Renal cortical epithelial cell (primary cell): ENCODE data around the gene TIAM2. TPM values are rescaled to one million over a fixed set of nuclear protein-coding genes. Genes with fewer than 3 reads are reported as not detected.

Source experiments
- DNase-seq: peaks from one replicate; pipeline ENCODE4 v3.0.0-alpha.2; 2011; ENCODE audit warnings: low read depth
- total RNA-seq: library from RNA; depleted of rRNA; stranded (reverse); fragments of >200 nt; gene quantifications from 2 replicates; pipeline ENCODE4 v1.2.3, GENCODE V29; 2014

TIAM2 gene
- total RNA-seq, 1 donor from 2014 or later = 10.8 TPM

DNA sequence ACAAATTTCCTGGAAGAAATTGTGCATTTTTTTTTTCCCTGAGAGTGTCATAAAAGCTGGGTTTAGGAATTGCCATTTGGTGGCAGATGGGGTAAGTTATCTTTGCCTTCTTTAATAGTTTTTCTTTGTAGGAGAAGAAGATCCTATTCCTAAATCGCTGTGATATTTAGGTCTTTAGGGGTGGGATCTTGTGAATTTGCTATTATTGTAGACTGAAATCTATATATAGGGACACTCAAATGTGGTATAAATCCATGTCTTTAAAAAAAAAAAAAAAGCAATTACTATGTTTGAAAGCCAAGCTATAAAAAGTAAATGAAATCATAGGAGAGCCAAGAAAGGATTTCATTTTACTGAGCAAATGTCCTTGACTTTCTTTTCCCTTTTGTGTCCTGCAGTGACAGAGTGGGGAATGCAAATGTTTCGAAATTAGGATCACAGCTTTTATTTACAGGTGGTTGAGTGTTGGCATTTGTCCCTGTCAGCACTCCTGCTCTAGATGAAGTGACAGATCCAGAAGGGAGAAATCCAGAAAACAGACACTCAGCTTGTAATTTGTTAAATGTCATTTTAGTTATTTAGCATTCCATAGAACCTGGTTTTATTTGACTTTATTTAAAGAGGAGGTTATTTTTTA is 29.4 kb downstream of the TIAM2 start:
- no peak for DNase-seq

DNA sequence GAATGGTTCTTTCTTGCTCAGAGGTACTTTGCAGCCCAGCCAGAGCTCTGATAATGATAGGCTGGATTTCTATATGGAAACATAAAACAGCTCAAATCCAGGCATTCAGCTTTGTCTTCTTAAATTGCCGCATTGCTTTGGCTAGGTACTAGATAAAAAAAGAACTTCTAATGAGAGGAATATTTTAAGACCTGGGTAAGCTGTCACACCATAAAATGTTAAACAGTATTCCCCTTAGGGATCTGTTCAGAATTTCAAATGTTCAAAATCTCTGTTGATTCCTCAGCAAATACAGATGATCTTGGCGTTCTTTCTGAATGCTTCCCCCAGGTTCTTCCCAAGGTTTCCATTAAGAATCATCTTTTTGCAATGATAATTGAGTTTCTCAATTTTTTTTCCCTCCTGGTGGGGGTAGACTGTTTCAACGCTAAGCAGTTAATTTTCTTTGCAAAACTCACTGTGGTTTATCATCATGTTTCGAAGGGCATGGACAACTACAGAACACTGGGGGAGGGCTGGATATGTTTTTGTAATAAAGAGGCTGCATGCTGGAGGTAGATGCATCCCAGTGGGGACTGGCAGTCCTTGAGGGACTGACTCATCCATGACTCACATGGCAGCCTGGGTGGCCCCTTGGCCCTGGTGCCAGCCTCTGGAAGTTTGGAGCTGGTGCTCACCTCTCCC is 31.0 kb downstream of the TIAM2 start:
- DNase-seq = peak; percentile 93

- no peak for DNase-seq
Observed at GRCh38 chr6:155026706-155027045, 31.6 kb downstream of the TIAM2 start.

DNA sequence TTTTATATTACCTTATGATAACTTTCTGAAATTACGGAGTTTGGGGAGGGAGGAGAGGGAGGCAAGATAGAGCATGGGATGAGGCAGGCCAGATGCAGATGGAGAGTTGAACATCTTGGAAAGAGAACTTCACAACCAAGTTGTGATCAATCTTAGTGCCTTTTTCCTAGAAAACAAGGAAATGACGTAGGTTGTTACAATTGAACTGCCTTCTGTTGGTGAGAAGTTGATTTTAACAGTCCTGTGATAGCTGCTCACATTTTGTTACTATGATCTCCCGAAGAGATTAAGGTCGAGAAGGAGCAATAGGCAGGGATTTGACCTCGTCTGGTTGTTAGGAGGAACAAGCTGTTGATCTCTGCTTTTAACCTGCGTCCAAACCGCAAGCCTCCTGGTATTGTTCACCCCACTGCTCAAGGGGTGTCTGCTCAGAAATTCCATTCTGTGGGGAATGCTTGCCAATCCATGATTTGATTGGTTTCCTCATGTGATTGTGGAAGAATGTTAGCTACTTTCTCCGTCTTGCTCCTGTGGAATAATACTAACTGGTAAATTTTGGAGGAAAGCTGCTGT is 35.1 kb downstream of the TIAM2 start:
- no peak for DNase-seq

DNA sequence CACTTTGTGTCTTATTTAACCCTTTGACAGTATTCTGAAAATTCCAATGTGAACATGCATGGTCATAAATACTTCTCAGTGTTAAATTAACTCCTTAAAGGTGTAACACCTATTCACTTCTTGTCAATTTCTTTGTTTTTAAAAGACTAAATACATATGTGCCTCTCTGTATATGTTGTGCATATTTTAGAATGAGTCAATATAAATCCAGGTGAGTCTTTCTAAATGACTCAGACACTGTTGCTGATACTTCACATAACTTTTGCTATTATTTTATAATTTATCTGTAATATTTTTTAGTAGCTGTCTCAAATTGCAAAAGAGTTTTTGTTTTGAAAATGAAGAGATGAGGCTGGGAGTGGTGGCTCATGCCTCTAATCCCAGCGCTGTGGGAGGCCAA is 36.0 kb downstream of the TIAM2 start:
- no peak for DNase-seq

GRCh38 chr6:155033021-155033791 is 38.1 kb downstream of the TIAM2 start:
- no peak for DNase-seq

DNA sequence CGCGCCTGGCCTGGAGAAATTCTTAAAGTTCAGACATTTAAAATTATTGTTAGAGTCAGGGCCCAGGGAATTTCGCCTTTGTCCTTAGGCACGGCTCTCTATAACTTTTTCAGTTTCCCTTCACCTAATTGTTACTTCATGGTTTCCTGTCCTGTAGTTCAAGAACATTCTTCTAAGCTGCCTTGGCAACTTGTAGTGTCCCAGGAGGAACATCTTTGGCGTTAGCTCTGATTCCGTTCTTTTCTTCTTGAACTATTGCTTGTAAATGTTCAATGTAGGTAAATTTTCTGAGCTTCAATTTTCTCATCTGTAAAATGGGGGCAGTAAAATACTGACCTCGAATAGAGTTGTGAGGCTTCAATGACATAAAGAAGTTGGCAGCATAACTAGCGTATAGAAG is 41.8 kb downstream of the TIAM2 start:
- DNase-seq = no peak

- no peak for DNase-seq
Observed at GRCh38 chr6:155038104-155038503, 43.0 kb downstream of the TIAM2 start.

DNA sequence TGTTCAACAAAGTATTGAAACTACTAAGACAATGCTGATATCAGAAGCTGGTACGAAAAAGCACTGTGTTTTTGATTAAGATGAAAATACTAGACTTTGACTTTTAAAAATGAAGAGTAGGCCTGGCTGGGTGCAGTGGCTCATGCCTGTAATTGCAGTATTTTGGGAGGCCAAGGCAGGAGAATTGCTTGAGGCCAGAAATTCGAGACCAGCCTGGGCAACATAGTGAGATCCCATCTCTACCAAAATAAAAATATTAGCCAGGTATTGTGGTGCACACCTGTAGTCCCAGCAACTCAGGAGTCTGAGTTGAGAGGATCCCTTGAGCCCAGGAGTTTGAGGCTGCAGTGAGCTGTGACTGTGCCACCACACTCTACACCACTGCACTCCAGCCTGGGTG is 43.4 kb downstream of the TIAM2 start:
- no peak for DNase-seq

DNA sequence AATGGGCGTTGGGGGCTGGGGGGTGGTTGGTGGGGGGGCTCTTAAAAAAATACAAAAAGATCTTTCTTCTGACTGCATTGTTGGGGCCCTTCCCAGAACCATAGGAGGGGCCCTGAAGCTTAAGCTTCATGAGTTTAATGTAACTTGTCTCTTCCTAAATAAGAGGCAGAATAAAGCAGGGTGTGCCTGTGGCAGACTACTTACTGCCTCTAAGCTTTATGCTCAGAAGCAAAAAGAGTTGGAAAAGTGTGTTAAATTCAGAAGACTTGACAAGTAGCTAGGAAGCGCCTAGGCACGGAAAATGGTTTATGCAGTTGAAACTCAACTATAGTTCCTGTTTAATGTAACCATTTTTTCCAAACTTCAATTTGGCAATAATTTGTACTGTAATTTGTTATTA is 44.5 kb downstream of the TIAM2 start:
- no peak for DNase-seq

GRCh38 chr6:155040154-155040553 is 45.0 kb downstream of the TIAM2 start:
- DNase-seq = no peak

DNA sequence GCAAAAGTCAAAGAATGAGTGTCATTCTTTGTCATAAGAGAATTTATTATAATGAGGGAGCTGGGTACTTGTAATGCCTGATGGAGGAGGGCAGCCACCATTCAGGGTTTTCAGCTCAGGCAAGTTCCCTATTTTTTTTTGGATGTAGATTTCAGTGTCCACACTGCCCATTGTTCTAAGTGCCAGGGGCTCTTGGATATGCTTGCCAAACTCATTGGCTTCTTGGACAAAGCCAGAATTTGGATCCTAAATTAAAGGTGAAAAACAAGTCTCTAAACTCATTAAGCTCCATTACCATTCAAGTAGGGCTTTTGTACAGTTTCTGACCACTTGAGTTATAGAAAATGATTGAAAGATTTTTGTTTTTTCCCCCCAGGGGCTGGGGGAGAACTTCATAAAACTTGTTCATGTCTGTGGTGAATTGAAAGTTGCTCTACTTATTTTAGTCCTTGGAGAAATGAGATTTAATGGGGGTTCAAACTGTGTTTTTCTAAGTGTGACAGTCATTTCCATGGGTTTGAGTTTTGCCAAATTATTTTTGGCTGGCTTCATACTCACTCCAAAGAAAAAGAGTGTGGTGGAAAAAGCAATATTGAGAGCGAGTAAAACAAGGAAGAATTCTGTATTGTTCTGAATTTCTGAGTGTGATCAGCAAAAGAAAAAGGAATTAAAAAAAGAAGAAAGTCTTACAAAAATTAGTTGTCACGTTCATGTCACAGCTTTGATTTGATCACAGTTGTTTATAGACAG is 46.0 kb downstream of the TIAM2 start:
- no peak for DNase-seq

GRCh38 chr6:155041741-155042279 is 46.7 kb downstream of the TIAM2 start:
- no peak for DNase-seq

GRCh38 chr6:155042983-155043382 is 47.9 kb downstream of the TIAM2 start:
- DNase-seq = no peak

DNA sequence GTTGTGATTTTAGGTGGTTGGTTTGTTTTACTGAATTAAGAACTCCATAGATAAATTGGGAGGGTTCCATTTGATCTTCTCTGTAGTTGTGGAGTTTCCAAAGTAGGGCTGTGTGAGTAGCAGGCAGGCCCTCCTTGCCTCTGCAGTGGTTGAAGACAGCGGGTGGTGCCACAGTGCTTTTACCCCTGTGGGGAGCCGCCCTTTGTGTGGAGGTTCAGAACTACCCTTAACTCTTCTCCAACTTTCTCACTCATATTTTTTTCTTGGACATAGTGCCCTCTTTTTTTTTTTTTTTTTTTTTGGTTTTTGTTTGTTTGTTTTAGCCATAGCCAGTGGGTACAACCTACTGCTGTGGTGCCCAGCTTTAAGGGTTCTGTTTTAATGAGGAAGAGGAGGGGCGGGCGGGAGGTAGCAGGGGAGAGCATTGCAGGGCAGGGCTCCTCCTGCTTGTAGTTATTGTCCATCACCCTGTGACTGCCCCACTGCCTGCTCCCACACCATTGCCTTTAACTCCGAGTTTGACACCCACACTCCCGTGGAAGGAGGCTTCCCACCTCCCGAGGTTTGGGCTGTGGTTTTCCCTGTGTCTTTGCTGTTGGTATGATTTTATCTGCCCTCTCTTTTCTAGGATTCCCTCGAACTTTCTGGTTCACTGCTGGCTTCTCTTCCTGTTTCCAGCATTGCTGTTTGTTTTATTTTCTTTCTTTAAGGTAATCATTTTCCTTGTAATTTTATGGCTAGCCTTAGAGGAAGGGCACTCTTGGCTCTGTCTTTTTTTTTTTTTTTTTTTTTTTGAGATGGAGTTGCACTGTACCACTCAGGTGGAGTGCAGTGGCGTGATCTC is 50.7 kb downstream of the TIAM2 start:
- no peak for DNase-seq

GRCh38 chr6:155047523-155047922 is 52.4 kb downstream of the TIAM2 start:
- DNase-seq = no peak

DNA sequence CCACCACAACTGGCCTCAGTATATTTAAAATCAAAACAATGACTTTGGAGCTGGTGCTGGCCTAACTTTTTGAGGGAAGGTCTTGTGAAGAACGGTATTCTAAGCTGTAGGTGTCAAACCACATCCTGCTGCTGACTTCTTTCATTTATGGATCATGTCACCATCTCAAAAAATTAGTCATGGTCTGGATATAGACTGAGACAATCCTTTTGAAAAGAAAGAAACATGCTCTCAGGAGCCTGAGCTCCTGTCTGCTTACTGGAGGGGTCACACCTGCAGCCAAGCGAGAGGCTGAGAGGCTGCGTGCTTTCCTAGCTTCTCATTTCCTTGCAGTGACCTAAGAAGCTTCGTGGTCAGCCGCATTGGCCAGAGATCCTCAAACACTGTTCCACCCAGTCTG is 55.2 kb downstream of the TIAM2 start:
- DNase-seq = no peak

GRCh38 chr6:155054491-155055250 is 59.6 kb downstream of the TIAM2 start:
- DNase-seq = no peak

GRCh38 chr6:155055729-155056128 is 60.6 kb downstream of the TIAM2 start:
- no peak for DNase-seq

DNA sequence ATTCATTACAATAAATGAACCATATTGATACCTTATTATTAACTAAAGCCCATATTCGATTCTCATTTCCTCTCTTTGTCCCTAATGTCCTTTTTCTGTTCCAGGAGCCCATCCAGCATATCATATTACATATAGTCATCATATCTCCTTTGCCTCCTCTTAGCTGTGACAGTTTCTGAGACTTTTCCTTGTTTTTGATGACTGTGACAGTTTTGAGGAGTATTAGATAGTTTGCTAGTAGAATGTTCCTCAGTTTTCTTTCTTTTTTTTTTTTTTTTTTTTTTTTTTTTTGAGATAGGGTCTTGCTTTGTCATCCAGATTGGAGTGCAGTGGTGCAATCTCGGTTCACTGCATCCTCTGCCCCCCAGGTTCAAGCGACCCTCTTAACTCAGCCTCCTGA is 61.6 kb downstream of the TIAM2 start:
- no peak for DNase-seq
